HCT116 (cell line): ENCODE results near the gene RCAN2. TPM values are rescaled to one million over a fixed set of nuclear protein-coding genes. Genes with fewer than 3 reads are reported as not detected.

Experiments
- ATAC-seq: fragments of 200-7000 bp; cut with Tn5 transposase; 2 replicates; pipeline ENCODE4 v1.9.1; 2020; ENCODE audit warnings: mild to moderate bottlenecking, moderate library complexity
- BruUV-seq: library from RNA; stranded (reverse); fragments of 400-500 nt; replicated peaks from 2 replicates; lab custom pipeline; 2021; lab: Mats Ljungman, UMichigan
- CTCF ChIA-PET: fragments of 300-600 bp; sonication (Branson Sonifier 250); formaldehyde crosslinking; loops from one replicate; lab custom pipeline; 2021; ENCODE audit warnings: antibody characterized with exemption; lab: Charles Lee
- POLR2A ChIA-PET: fragments of 300-600, 350-600 bp; sonication (Branson Sonifier 250); formaldehyde crosslinking; loops from one replicate; lab custom pipeline; 2021; ENCODE audit warnings: antibody characterized with exemption; lab: Charles Lee
- RAD21 ChIA-PET, 2 experiments: fragments of 300-600 bp; sonication (Branson Sonifier 250); formaldehyde crosslinking; loops; one replicate each; lab custom pipeline; 2023; ENCODE audit warnings: low total read pairs in 2 of 2; ENCODE audit not compliant: uncharacterized antibody in 2 of 2, unreplicated experiment in 2 of 2, low non-redundant PET in 1 of 2; lab: Charles Lee
- DNase-seq: peaks from one replicate; pipeline ENCODE4 v3.0.0-alpha.2; 2010; ENCODE audit warnings: low read depth, low spot score
- H2AFZ ChIP-seq: fragments of 200-600 bp; shearing (Covaris generic), sonication (generic); 2 replicates; pipeline ENCODE4 v1.6.1; 2017; ENCODE audit warnings: low read depth, mixed run types, mixed read lengths, antibody characterized with exemption, low read length; ENCODE audit not compliant: poor library complexity, severe bottlenecking
- H3K27ac ChIP-seq: 2 replicates; pipeline ENCODE4 v1.5.1; 2012; ENCODE audit warnings: low read depth, low read length
- H3K27me3 ChIP-seq: fragments of 200-600 bp; sonication (generic); 2 replicates; pipeline ENCODE4 v1.6.1; 2016; ENCODE audit warnings: mixed run types, low read length, mixed read lengths; ENCODE audit not compliant: insufficient read depth
- H3K36me3 ChIP-seq, 2 experiments: fragments of 200-500 bp in 1 of 2; fragments of 200-600 bp in 1 of 2; sonication (Bioruptor generic) in 1 of 2; sonication (generic) in 1 of 2; 2 replicates each; pipeline versions ENCODE4 v1.5.1 to v1.6.1; 2014 to 2016; ENCODE audit warnings: low read length in 2 of 2, inconsistent platforms in 1 of 2, mixed read lengths in 1 of 2, mixed run types in 1 of 2; ENCODE audit not compliant: insufficient read depth in 2 of 2, control insufficient read depth in 1 of 2
- H3K4me1 ChIP-seq, 2 experiments: fragments of 200-600 bp in 1 of 2; sonication (generic) in 1 of 2; 2 replicates each; pipeline versions ENCODE4 v1.5.1 to v1.6.1; 2012 to 2017; ENCODE audit warnings: low read length in 2 of 2, inconsistent platforms in 1 of 2, mild to moderate bottlenecking in 1 of 2, mixed read lengths in 1 of 2, mixed run types in 1 of 2, moderate library complexity in 1 of 2; ENCODE audit not compliant: insufficient read depth in 2 of 2, control insufficient read depth in 1 of 2
- H3K4me2 ChIP-seq: fragments of 200-600 bp; sonication (generic); 2 replicates; pipeline ENCODE4 v1.6.1; 2017; ENCODE audit warnings: mixed run types, low read length, mixed read lengths
- H3K4me3 ChIP-seq, 2 experiments: fragments of 200-600 bp in 1 of 2; sonication (generic) in 1 of 2; replicated peaks in 1 of 2; 2 replicates each; pipeline ENCODE4 v1.5.1; 2011 to 2016; ENCODE audit warnings: low read length in 2 of 2, control low read depth in 1 of 2, low read depth in 1 of 2, mild to moderate bottlenecking in 1 of 2, mixed read lengths in 1 of 2, mixed run types in 1 of 2
- H3K79me2 ChIP-seq: fragments of 200-600 bp; sonication (generic); 2 replicates; pipeline ENCODE4 v1.6.1; 2017; ENCODE audit warnings: mild to moderate bottlenecking, mixed run types, low read length, moderate library complexity, mixed read lengths; ENCODE audit not compliant: insufficient read depth
- H3K9ac ChIP-seq: fragments of 200-600 bp; sonication (generic); 2 replicates; pipeline ENCODE4 v1.6.1; 2016; ENCODE audit warnings: low read length, mixed read lengths
- H3K9me2 ChIP-seq: fragments of 200-600 bp; sonication (generic), shearing (Covaris generic); 2 replicates; pipeline ENCODE4 v1.6.1; 2017; ENCODE audit warnings: mixed run types, mild to moderate bottlenecking, moderate library complexity; ENCODE audit not compliant: insufficient read depth
- H3K9me3 ChIP-seq, 2 experiments: fragments of 200-500 bp in 1 of 2; fragments of 200-600 bp in 1 of 2; sonication (Bioruptor generic) in 1 of 2; sonication (generic) in 1 of 2; 2 replicates each; pipeline ENCODE4 v1.6.1; 2014 to 2017; ENCODE audit warnings: low read length in 2 of 2, mixed read lengths in 2 of 2, inconsistent platforms in 1 of 2, low read depth in 1 of 2, mild to moderate bottlenecking in 1 of 2, mixed run types in 1 of 2, moderate library complexity in 1 of 2; ENCODE audit not compliant: control insufficient read depth in 1 of 2, insufficient read depth in 1 of 2
- H4K20me1 ChIP-seq: fragments of 200-600 bp; sonication (generic), shearing (Covaris generic); 2 replicates; pipeline ENCODE4 v1.6.1; 2017; ENCODE audit warnings: mixed run types, mild to moderate bottlenecking, moderate library complexity; ENCODE audit not compliant: insufficient read depth
- CBX3 ChIP-seq: IDR thresholded peaks from 2 replicates; pipeline ENCODE4 v1.6.1; 2012; ENCODE audit warnings: low read depth
- CEBPB ChIP-seq: IDR thresholded peaks from 2 replicates; pipeline ENCODE4 v1.6.1; 2012; ENCODE audit warnings: low read depth
- CTCF ChIP-seq, 3 experiments: fragments of 200-600 bp in 1 of 3; sonication (generic) in 1 of 3; IDR thresholded peaks in 2 of 3; conservative IDR thresholded peaks in 1 of 3; 2 replicates each; pipeline ENCODE4 v1.5.1; 2012 to 2017; ENCODE audit warnings: low read depth in 2 of 3, low read length in 2 of 3, antibody characterized with exemption in 1 of 3, borderline replicate concordance in 1 of 3, control low read depth in 1 of 3, mild to moderate bottlenecking in 1 of 3, mixed read lengths in 1 of 3, mixed run types in 1 of 3, moderate library complexity in 1 of 3; ENCODE audit not compliant: insufficient read depth in 1 of 3
- EGR1 ChIP-seq: IDR thresholded peaks from 2 replicates; pipeline ENCODE4 v1.6.1; 2012; ENCODE audit warnings: low read depth
- ELF1 ChIP-seq: IDR thresholded peaks from 2 replicates; pipeline ENCODE4 v1.6.1; 2012; ENCODE audit warnings: low read depth, borderline replicate concordance
- JUND ChIP-seq: IDR thresholded peaks from 2 replicates; pipeline ENCODE4 v1.6.1; 2012
- POLR2A ChIP-seq: IDR thresholded peaks from 2 replicates; pipeline ENCODE4 v1.7.0; 2011; ENCODE audit warnings: borderline replicate concordance; ENCODE audit not compliant: insufficient read depth, insufficient read length; ENCODE audit errors: extremely low read depth
- RAD21 ChIP-seq: IDR thresholded peaks from 2 replicates; pipeline ENCODE4 v1.6.1; 2012; ENCODE audit warnings: low read depth, mild to moderate bottlenecking
- ZNF274 ChIP-seq: fragments of 200-500 bp; sonication (Bioruptor generic); IDR thresholded peaks from 2 replicates; pipeline ENCODE4 v1.6.1; 2014; ENCODE audit warnings: mild to moderate bottlenecking, low read depth, low read length, inconsistent platforms
- intact Hi-C: fragments of 100-400 bp; cut with micrococcal nuclease; formaldehyde crosslinking; loops from 2 replicates; pipeline ENCODE4 v1.10.0; 2022
- total RNA-seq: library from RNA; stranded (reverse); gene quantifications from one replicate; pipeline ENCODE4 v1.2.1, GENCODE V29; 2021; ENCODE audit not compliant: unreplicated experiment
- TF ChIP-seq, protein P1 (sequence below): IDR thresholded peaks from 2 replicates; pipeline ENCODE4 v1.6.1; 2012
- TF ChIP-seq, protein P2 (sequence below): IDR thresholded peaks from 2 replicates; pipeline ENCODE4 v1.6.1; 2012; ENCODE audit warnings: low read depth

Gene RCAN2
- total RNA-seq, 1 experiment from 2014 or later = 0.57 TPM

GRCh38 chr6:46220352-46221221 is 270.7 kb downstream of the RCAN2 start:
- intact Hi-C loops = loop anchor here (1.0 to 5.0 kb wide), 5 partner anchors 130 to 771 kb away; no protein-coding TSS in a partner anchor
- Histone ChIP-seq H3K27me3 (0 out of 2 replicates have a peak, but pooled peaks cover 4% of the 10 kb centered on the region), H2AFZ (no peak overlapping the region), H3K4me3 (no peak overlapping the region), H3K9ac (no peak overlapping the region), H3K36me3 (no peaks in the 10 kb centered on the region), H4K20me1 (no peaks in the 10 kb centered on the region), H3K4me2 (no peak overlapping the region), H3K27ac (no peak overlapping the region), H3K79me2 (no peaks in the 10 kb centered on the region), H3K9me2 (no peaks in the 10 kb centered on the region), H3K9me3 (no peaks in the 10 kb centered on the region), H3K4me1 (no peaks in the 10 kb centered on the region)
- no TSS peak for BruUV-seq
- RAD21 ChIA-PET = interaction anchor here (0.6 to 3.1 kb wide), 5 partner anchors 130 to 290 kb away, joined by 3 to 12 read pairs (median 3); no protein-coding TSS in a partner anchor
- CTCF ChIA-PET = interaction anchor here (0.6 to 4.7 kb wide), 10 partner anchors 13 to 435 kb away, joined by 3 to 41 read pairs (median 4); partner anchors contain the start of gene ENPP4
- ATAC-seq = no peak
- no peak for DNase-seq
- no peak for TF ChIP-seq CEBPB
- TF ChIP-seq RAD21 = no peak
- TF ChIP-seq ELF1 = no peak
- TF ChIP-seq ZNF274 = no peak
- TF ChIP-seq CTCF (IDR thresholded peaks at IDR 0.05 in 2 of 3, conservative IDR thresholded peaks at IDR 0.05 in 1 of 3; ENCODE audit: borderline replicate concordance in 1 of 3, insufficient read depth in 1 of 3, low read depth in 2 of 3, low read length in 2 of 3) = no peak
- TF ChIP-seq EGR1 = no peak
- no peak for TF ChIP-seq POLR2A
- TF ChIP-seq, protein P1, sequence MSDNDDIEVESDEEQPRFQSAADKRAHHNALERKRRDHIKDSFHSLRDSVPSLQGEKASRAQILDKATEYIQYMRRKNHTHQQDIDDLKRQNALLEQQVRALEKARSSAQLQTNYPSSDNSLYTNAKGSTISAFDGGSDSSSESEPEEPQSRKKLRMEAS = no peak
- TF ChIP-seq JUND = no peak
- TF ChIP-seq, protein P2, sequence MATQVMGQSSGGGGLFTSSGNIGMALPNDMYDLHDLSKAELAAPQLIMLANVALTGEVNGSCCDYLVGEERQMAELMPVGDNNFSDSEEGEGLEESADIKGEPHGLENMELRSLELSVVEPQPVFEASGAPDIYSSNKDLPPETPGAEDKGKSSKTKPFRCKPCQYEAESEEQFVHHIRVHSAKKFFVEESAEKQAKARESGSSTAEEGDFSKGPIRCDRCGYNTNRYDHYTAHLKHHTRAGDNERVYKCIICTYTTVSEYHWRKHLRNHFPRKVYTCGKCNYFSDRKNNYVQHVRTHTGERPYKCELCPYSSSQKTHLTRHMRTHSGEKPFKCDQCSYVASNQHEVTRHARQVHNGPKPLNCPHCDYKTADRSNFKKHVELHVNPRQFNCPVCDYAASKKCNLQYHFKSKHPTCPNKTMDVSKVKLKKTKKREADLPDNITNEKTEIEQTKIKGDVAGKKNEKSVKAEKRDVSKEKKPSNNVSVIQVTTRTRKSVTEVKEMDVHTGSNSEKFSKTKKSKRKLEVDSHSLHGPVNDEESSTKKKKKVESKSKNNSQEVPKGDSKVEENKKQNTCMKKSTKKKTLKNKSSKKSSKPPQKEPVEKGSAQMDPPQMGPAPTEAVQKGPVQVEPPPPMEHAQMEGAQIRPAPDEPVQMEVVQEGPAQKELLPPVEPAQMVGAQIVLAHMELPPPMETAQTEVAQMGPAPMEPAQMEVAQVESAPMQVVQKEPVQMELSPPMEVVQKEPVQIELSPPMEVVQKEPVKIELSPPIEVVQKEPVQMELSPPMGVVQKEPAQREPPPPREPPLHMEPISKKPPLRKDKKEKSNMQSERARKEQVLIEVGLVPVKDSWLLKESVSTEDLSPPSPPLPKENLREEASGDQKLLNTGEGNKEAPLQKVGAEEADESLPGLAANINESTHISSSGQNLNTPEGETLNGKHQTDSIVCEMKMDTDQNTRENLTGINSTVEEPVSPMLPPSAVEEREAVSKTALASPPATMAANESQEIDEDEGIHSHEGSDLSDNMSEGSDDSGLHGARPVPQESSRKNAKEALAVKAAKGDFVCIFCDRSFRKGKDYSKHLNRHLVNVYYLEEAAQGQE = no peak
- no peak for TF ChIP-seq CBX3
- POLR2A ChIA-PET = interaction anchor here (0.8 kb wide), 1 partner anchor 186 kb away, joined by 3 read pairs; no protein-coding TSS in a partner anchor
